OCI-LY1 (cell line): ENCODE results near the gene RBMS1.
A peak's percentile ranks its signal among the peaks of the same experiment; 100 is the strongest.

Experiments used
- CTCF ChIP-seq: fragments of 200-600 bp; sonication (generic), shearing (Covaris generic); IDR thresholded peaks from 2 replicates; pipeline ENCODE4 v1.5.1; 2017; ENCODE audit warnings: mild to moderate bottlenecking, antibody characterized with exemption, low read length, moderate library complexity, mixed read lengths
- EZH2 ChIP-seq: fragments of 200-600 bp; sonication (generic), shearing (Covaris generic); IDR thresholded peaks from 2 replicates; pipeline ENCODE4 v1.8.0; 2017; ENCODE audit warnings: borderline replicate concordance, mixed run types, mild to moderate bottlenecking, antibody characterized with exemption, low read length, moderate library complexity, mixed read lengths

GRCh38 chr2:160377204-160377995, 116.2 kb downstream of the RBMS1 start:
- TF ChIP-seq CTCF (peak; percentile 43; the same call in 1 of the 2 replicates), EZH2 (no peak)
